C4-2B (cell line): ENCODE measurements around the gene IL1F10.

Experiments used
- CTCF ChIP-seq: fragments of 450-650 bp; conservative IDR thresholded peaks from 2 replicates; pipeline ENCODE4 v1.5.1; 2017; ENCODE audit warnings: mild to moderate bottlenecking
- ZFX ChIP-seq: fragments of 450-650 bp; IDR thresholded peaks from 2 replicates; pipeline ENCODE4 v1.6.1; 2017

GRCh38 chr2:113038291-113038690 is 29.5 kb upstream of the IL1F10 start:
- no peak for TF ChIP-seq CTCF
- TF ChIP-seq ZFX, result no peak
